CD14-positive monocyte (primary cell): Measurements from ENCODE around the gene GALNT6. TPM values are rescaled to one million over a fixed set of nuclear protein-coding genes. Genes with fewer than 3 reads are reported as not detected.

Experiments
- DNase-seq, 3 donors: peaks; one replicate each; pipeline ENCODE4 v3.0.0-alpha.2; 2011 to 2022
- H2AFZ ChIP-seq: 2 replicates; pipeline ENCODE4 v1.6.0; 2012; ENCODE audit warnings: mild to moderate bottlenecking, low read depth, low read length, inconsistent platforms; ENCODE audit not compliant: insufficient read depth, poor library complexity, severe bottlenecking
- H3K27ac ChIP-seq, 2 donors: 1 replicate in 1 of 2; 2 replicates in 1 of 2; pipeline ENCODE4 v1.5.1; 2012 to 2013; ENCODE audit warnings: low read length in 2 of 2, control low read depth in 1 of 2, inconsistent platforms in 1 of 2, low read depth in 1 of 2, mild to moderate bottlenecking in 1 of 2
- H3K27me3 ChIP-seq, 2 donors: one replicate each; pipeline versions ENCODE4 v1.6.0 to v1.6.1; 2011 to 2013; ENCODE audit warnings: low read length in 2 of 2; ENCODE audit not compliant: control insufficient read depth in 2 of 2, insufficient read depth in 2 of 2
- H3K36me3 ChIP-seq, 2 donors: replicated peaks in 1 of 2; 1 replicate in 1 of 2; 2 replicates in 1 of 2; pipeline versions ENCODE4 v1.5.1 to v1.6.1; 2012 to 2013; ENCODE audit warnings: low read length in 2 of 2, control low read depth in 1 of 2, inconsistent platforms in 1 of 2, mild to moderate bottlenecking in 1 of 2; ENCODE audit not compliant: insufficient read depth in 2 of 2, control insufficient read depth in 1 of 2
- H3K4me1 ChIP-seq, 2 donors: 1 replicate in 1 of 2; 2 replicates in 1 of 2; pipeline versions ENCODE4 v1.5.1 to v1.6.1; 2012 to 2013; ENCODE audit warnings: low read length in 2 of 2, control low read depth in 1 of 2, inconsistent platforms in 1 of 2, mild to moderate bottlenecking in 1 of 2, moderate library complexity in 1 of 2; ENCODE audit not compliant: insufficient read depth in 2 of 2, control insufficient read depth in 1 of 2
- H3K4me2 ChIP-seq: replicated peaks from 2 replicates; pipeline ENCODE3; 2012; ENCODE audit warnings: low read length, moderate library complexity, mild to moderate bottlenecking; ENCODE audit not compliant: poor library complexity, severe bottlenecking; ENCODE audit errors: extremely low read depth
- H3K4me3 ChIP-seq, 3 experiments: fragments of 200-600 bp in 1 of 3; sonication (generic) in 1 of 3; replicated peaks in 1 of 3; 1 replicate in 2 of 3; 2 replicates in 1 of 3; pipeline ENCODE4 v1.5.1; 2011 to 2013; ENCODE audit warnings: low read length in 3 of 3, mild to moderate bottlenecking in 3 of 3, control low read depth in 2 of 3, low read depth in 2 of 3, inconsistent platforms in 1 of 3, moderate library complexity in 1 of 3
- H3K79me2 ChIP-seq: 2 replicates; pipeline ENCODE4 v1.6.0; 2012; ENCODE audit warnings: mild to moderate bottlenecking, control low read depth, inconsistent platforms, low read length, moderate library complexity; ENCODE audit not compliant: insufficient read depth
- H3K9ac ChIP-seq: 2 replicates; pipeline ENCODE4 v1.6.0; 2017; ENCODE audit warnings: low read length, mild to moderate bottlenecking; ENCODE audit not compliant: insufficient read depth, poor library complexity, severe bottlenecking
- H3K9me3 ChIP-seq, 2 donors: replicated peaks in 1 of 2; 1 replicate in 1 of 2; 2 replicates in 1 of 2; pipeline versions ENCODE4 v1.5.1 to v1.6.1; 2012 to 2013; ENCODE audit warnings: low read length in 2 of 2, control low read depth in 1 of 2; ENCODE audit not compliant: control insufficient read depth in 1 of 2, insufficient read depth in 1 of 2
- H4K20me1 ChIP-seq: 2 replicates; pipeline ENCODE4 v1.6.0; 2012; ENCODE audit warnings: mild to moderate bottlenecking, low read length, control low read depth, moderate library complexity; ENCODE audit not compliant: insufficient read depth
- H3K27ac Mint-ChIP-seq, 7 donors: one replicate each; pipeline ENCODE4 v1.8.0; 2020; ENCODE audit warnings: mild to moderate bottlenecking in 7 of 7, mixed read lengths in 7 of 7, moderate library complexity in 6 of 7, inconsistent platforms in 2 of 7
- H3K27me3 Mint-ChIP-seq, 3 donors: one replicate each; pipeline ENCODE4 v1.8.0; 2021 to 2022; ENCODE audit warnings: low read depth in 3 of 3, mild to moderate bottlenecking in 3 of 3, mixed read lengths in 3 of 3, moderate library complexity in 3 of 3, inconsistent platforms in 1 of 3
- H3K36me3 Mint-ChIP-seq, 2 donors: one replicate each; pipeline ENCODE4 v1.8.0; 2020; ENCODE audit warnings: mixed read lengths in 2 of 2, inconsistent platforms in 1 of 2, mild to moderate bottlenecking in 1 of 2
- H3K4me1 Mint-ChIP-seq: one replicate; pipeline ENCODE4 v1.8.0; 2020; ENCODE audit warnings: mild to moderate bottlenecking, mixed read lengths
- H3K4me3 Mint-ChIP-seq, 2 donors: one replicate each; pipeline ENCODE4 v1.8.0; 2020; ENCODE audit warnings: mild to moderate bottlenecking in 2 of 2, mixed read lengths in 2 of 2, moderate library complexity in 1 of 2
- H3K9me3 Mint-ChIP-seq, 7 donors: one replicate each; pipeline ENCODE4 v1.8.0; 2020 to 2022; ENCODE audit warnings: mixed read lengths in 7 of 7, mild to moderate bottlenecking in 6 of 7, moderate library complexity in 6 of 7, inconsistent platforms in 2 of 7
- WGBS: methylation state at CpG from one replicate; pipeline ENCODE4 v1.1.5; 2013; ENCODE audit warnings: missing lambda C conversion rate; ENCODE audit not compliant: insufficient coverage; 5-methylcytosine and 5-hydroxymethylcytosine counted together
- intact Hi-C, 2 donors: fragments of 100-400 bp; cut with micrococcal nuclease; formaldehyde crosslinking; loops; one replicate each; pipeline versions ENCODE4 v1.15.0 to v1.15.1; 2023
- polyA plus RNA-seq, 3 donors: library from polyadenylated mRNA; depleted of rRNA in 1 of 3; unstranded in 2 of 3; stranded (reverse) in 1 of 3; fragments of 300-500 nt in 2 of 3; fragments of >200 nt in 1 of 3; fragmentation: Illumina TruSeq in 2 of 3; gene quantifications; 1 replicate in 2 of 3; 2 replicates in 1 of 3; pipeline ENCODE4 v1.2.3, GENCODE V29; 2012 to 2021
- TF ChIP-seq, protein P1 (sequence below): fragments of 200-600 bp; IDR thresholded peaks from one replicate; pipeline ENCODE4 v1.8.0; 2022; ENCODE audit warnings: antibody characterized with exemption, mild to moderate bottlenecking

GALNT6 gene
- polyA plus RNA-seq, 3 donors = 3.2 to 12.9 (median 10.4) TPM

DNA sequence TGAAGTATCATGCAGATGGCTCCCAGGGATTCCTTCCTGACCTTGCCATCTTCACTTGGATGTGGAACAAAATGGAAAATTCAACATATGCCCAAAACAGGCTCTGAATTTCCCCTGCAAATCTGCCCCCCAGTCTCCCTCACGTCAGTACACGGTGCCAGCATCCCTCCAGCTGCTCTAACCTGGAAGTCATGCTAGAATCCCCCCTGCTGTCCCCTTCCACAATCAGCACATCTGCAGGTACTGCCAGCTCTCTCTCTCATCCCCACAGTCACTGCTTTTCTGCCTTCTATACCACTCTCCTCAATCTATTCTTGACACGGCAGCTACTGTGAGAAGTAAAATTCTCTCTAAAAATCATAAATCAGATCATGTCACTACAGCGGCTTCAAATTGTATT is 21.6 kb downstream of the GALNT6 start:
- TF ChIP-seq, protein P1, sequence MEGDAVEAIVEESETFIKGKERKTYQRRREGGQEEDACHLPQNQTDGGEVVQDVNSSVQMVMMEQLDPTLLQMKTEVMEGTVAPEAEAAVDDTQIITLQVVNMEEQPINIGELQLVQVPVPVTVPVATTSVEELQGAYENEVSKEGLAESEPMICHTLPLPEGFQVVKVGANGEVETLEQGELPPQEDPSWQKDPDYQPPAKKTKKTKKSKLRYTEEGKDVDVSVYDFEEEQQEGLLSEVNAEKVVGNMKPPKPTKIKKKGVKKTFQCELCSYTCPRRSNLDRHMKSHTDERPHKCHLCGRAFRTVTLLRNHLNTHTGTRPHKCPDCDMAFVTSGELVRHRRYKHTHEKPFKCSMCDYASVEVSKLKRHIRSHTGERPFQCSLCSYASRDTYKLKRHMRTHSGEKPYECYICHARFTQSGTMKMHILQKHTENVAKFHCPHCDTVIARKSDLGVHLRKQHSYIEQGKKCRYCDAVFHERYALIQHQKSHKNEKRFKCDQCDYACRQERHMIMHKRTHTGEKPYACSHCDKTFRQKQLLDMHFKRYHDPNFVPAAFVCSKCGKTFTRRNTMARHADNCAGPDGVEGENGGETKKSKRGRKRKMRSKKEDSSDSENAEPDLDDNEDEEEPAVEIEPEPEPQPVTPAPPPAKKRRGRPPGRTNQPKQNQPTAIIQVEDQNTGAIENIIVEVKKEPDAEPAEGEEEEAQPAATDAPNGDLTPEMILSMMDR = no peak
- peaks cover 0 to 6% (median 0%) of the 10 kb centered on the region in 3 donors for H3K27me3 Mint-ChIP-seq
- H3K79me2 ChIP-seq = no peaks in the 10 kb centered on the region
- H3K4me3 Mint-ChIP-seq = peak overlapping the region in 1 of 2 donors; percentile 58
- H3K9me3 Mint-ChIP-seq = peaks cover 0 to 16% (median 9%) of the 10 kb centered on the region in 7 donors
- peak overlapping the region; percentile 16 to 83 (median 76) for H3K27ac Mint-ChIP-seq
- H3K27ac ChIP-seq = no peak overlapping the region
- WGBS = 10% methylated on average over 2 of the region's 4 CpGs
- peak overlapping the region; percentile 0 for H3K9ac ChIP-seq
- H3K9me3 ChIP-seq = no peaks in the 10 kb centered on the region
- no peak overlapping the region for H3K4me3 ChIP-seq
- H2AFZ ChIP-seq = no peak overlapping the region
- intact Hi-C loops = no loop called here
- peaks cover 72 to 79% of the 10 kb centered on the region in 2 donors for H3K36me3 Mint-ChIP-seq
- peaks cover 18 to 23% of the 10 kb centered on the region in 2 donors for H3K4me1 ChIP-seq
- no peaks in the 10 kb centered on the region for H3K27me3 ChIP-seq
- peaks cover 8% of the 10 kb centered on the region for H4K20me1 ChIP-seq
- DNase-seq = no peak
- H3K36me3 ChIP-seq = peaks cover 6 to 56% of the 10 kb centered on the region in 2 donors
- peaks cover 26% of the 10 kb centered on the region for H3K4me1 Mint-ChIP-seq
- no peak overlapping the region for H3K4me2 ChIP-seq

DNA sequence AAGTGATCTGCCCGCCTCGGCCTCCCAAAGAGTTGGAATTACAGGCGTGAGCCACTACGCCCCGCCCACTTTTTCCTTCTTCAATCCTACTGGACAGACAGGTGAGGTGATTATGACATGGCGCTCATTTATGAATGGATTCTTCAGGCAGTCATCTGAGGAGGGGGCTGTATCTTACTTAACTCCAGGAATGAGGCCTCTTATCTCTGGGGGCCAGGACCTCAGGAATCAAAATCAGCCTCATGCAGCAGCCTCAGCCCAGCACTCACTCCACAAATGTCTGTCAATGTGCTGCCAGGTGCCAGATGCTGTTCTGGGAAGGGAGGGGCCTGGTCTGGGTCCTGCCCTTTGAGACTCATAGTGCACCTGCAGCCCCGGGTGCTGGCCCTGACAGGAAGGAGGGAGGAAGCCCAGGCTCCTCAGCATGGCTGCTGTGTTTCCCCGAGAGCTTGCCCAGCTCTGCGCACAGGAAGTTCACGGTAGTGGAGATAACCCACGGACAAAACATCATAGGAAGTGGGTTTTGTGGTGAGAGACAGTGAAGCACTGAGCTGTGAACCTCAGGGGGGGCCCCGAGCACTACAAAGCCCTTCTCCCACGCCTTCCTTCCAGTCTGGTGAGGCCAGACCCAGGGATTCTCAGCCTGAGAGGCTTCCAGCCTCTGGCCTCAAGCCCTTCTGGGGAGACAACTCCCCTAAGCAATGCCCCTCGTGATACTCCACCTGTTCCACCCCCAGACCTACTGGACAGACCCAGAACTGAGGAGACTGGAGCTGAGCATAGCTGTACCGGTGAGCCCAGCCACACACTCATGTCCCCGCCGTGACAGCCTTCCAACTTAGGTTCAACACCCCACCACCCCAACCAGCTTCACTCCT is 22.3 kb downstream of the GALNT6 start:
- H3K4me1 ChIP-seq = peaks cover 18 to 23% of the 10 kb centered on the region in 2 donors
- 5% methylated on average over 9 of the region's 17 CpGs for WGBS
- peaks cover 6 to 56% of the 10 kb centered on the region in 2 donors for H3K36me3 ChIP-seq
- Mint-ChIP-seq H3K27me3 (peaks cover 0 to 6% (median 0%) of the 10 kb centered on the region in 3 donors), H3K9me3 (peaks cover 0 to 11% (median 6%) of the 10 kb centered on the region in 7 donors), H3K4me3 (peak overlapping the region in 1 of 2 donors; percentile 58), H3K36me3 (peaks cover 73 to 79% of the 10 kb centered on the region in 2 donors), H3K4me1 (peaks cover 26% of the 10 kb centered on the region), H3K27ac (peak overlapping the region; percentile 16 to 83 (median 76))
- H3K9ac ChIP-seq = peak overlapping the region; percentile 0
- intact Hi-C loops = no loop called here
- H3K9me3 ChIP-seq = no peaks in the 10 kb centered on the region
- DNase-seq = peak; percentile 59 to 87 (median 64)
- TF ChIP-seq, protein P1 = no peak
- peaks cover 8% of the 10 kb centered on the region for H4K20me1 ChIP-seq
- no peak overlapping the region for H3K27ac ChIP-seq
- H3K4me2 ChIP-seq = peak overlapping the region; percentile 8
- peak overlapping the region; percentile 0 for H2AFZ ChIP-seq
- H3K4me3 ChIP-seq = no peak overlapping the region
- H3K27me3 ChIP-seq = no peaks in the 10 kb centered on the region
- no peaks in the 10 kb centered on the region for H3K79me2 ChIP-seq
